CD8-positive, alpha-beta memory T cell (primary cell): ENCODE measurements around the gene SCAF11. TPM values are rescaled to one million over a fixed set of nuclear protein-coding genes. Genes with fewer than 3 reads are reported as not detected.
A peak's percentile ranks its signal among the peaks of the same experiment; 100 is the strongest.

Experiments
- CTCF ChIA-PET: fragments of 350-600 bp; sonication (Branson Sonifier 250); formaldehyde crosslinking; loops from one replicate; lab custom pipeline; 2021; ENCODE audit warnings: antibody characterized with exemption; lab: Charles Lee
- POLR2A ChIA-PET: fragments of 350-600 bp; sonication (Branson Sonifier 250); formaldehyde crosslinking; loops from one replicate; lab custom pipeline; 2021; ENCODE audit warnings: antibody characterized with exemption; lab: Charles Lee
- DNase-seq, 5 donors: peaks; one replicate each; pipeline versions ENCODE4 v3.0.0 to v3.0.0-alpha.2; 2020 to 2022; ENCODE audit warnings: mixed read lengths in 1 of 5
- H3K27ac ChIP-seq: one replicate; pipeline ENCODE4 v1.7.0; 2013; ENCODE audit warnings: low read depth, mild to moderate bottlenecking, low read length, moderate library complexity
- H3K27me3 ChIP-seq: 2 replicates; pipeline ENCODE4 v1.7.0; 2013; ENCODE audit warnings: low read length, mild to moderate bottlenecking; ENCODE audit not compliant: insufficient read depth, poor library complexity, severe bottlenecking
- H3K36me3 ChIP-seq: 2 replicates; pipeline ENCODE4 v1.7.0; 2013; ENCODE audit warnings: mild to moderate bottlenecking, low read length, moderate library complexity; ENCODE audit not compliant: insufficient read depth
- H3K4me1 ChIP-seq: 2 replicates; pipeline ENCODE4 v1.7.0; 2013; ENCODE audit warnings: mild to moderate bottlenecking, low read length, moderate library complexity; ENCODE audit not compliant: insufficient read depth
- H3K4me3 ChIP-seq: 2 replicates; pipeline ENCODE4 v1.7.0; 2013; ENCODE audit warnings: mild to moderate bottlenecking, low read length
- H3K9me3 ChIP-seq: 2 replicates; pipeline ENCODE4 v1.7.0; 2013; ENCODE audit warnings: mild to moderate bottlenecking, low read length
- H3K27ac Mint-ChIP-seq, 8 donors: one replicate each; pipeline ENCODE4 v1.8.0; 2020 to 2021; ENCODE audit warnings: mixed read lengths in 8 of 8, mild to moderate bottlenecking in 6 of 8, inconsistent platforms in 3 of 8, moderate library complexity in 3 of 8
- H3K27me3 Mint-ChIP-seq, 2 donors: one replicate each; pipeline ENCODE4 v1.8.0; 2020 to 2021; ENCODE audit warnings: mixed read lengths in 2 of 2, mild to moderate bottlenecking in 1 of 2, moderate library complexity in 1 of 2
- H3K36me3 Mint-ChIP-seq, 3 donors: one replicate each; pipeline ENCODE4 v1.8.0; 2020 to 2021; ENCODE audit warnings: mixed read lengths in 3 of 3, inconsistent platforms in 1 of 3, mild to moderate bottlenecking in 1 of 3
- H3K4me1 Mint-ChIP-seq, 3 donors: one replicate each; pipeline ENCODE4 v1.8.0; 2020 to 2021; ENCODE audit warnings: mixed read lengths in 3 of 3, inconsistent platforms in 1 of 3, mild to moderate bottlenecking in 1 of 3
- H3K4me3 Mint-ChIP-seq, 7 donors: one replicate each; pipeline ENCODE4 v1.8.0; 2020 to 2021; ENCODE audit warnings: mixed read lengths in 7 of 7, mild to moderate bottlenecking in 6 of 7, moderate library complexity in 4 of 7, inconsistent platforms in 2 of 7
- H3K9me3 Mint-ChIP-seq, 5 donors: one replicate each; pipeline ENCODE4 v1.8.0; 2020 to 2022; ENCODE audit warnings: mixed read lengths in 5 of 5, mild to moderate bottlenecking in 3 of 5, moderate library complexity in 2 of 5, inconsistent platforms in 1 of 5
- polyA plus RNA-seq: library from polyadenylated mRNA; unstranded; fragments of 300-500 nt; fragmentation: Illumina TruSeq; gene quantifications from one replicate; pipeline ENCODE4 v1.2.3, GENCODE V29; 2021
- total RNA-seq, 2 experiments: library from RNA; stranded (reverse); gene quantifications; one replicate each; pipeline ENCODE4 v1.2.3, GENCODE V29; 2021

Gene SCAF11
- total and polyA plus RNA-seq, 3 experiments from 2014 or later, result 114 to 125 (median 119) TPM

DNA sequence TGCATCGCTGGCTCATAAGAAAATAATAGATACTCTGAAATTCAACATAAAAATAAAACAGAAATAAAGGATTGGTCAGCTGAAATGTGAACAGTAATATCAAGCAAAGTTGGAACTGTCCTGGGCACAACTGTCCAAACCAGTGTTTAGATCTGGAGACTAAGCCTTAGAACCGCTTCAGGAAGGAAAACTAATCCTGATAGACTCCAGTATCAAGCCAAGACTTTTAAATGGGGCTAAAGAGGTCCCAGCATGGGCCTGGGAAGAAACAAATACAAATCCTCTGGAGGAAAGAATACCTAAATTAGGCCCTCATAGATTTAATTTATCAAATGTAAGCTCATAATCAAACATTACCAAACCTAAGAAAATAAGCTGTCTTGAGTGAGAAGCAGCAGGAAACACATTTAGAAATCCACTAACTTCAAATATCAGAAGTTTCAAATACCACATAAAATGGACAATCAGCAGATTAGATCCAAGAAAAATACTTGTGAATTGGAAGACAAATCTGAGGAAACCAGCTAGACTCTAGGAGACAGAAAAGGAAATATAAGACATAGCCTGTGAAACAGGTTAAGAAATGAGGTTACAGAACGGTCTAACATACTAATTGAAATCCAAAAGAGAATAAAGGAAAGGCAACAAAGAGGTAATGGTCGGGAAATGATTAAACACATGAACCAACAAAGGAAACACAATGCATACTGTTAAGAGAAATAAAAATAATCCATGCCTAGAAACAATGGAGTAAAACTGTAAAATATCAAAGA, 27.6 kb downstream of the SCAF11 start:
- DNase-seq, result no peak
- no peaks in the 10 kb centered on the region for H3K27me3 ChIP-seq
- H3K9me3 ChIP-seq, result no peaks in the 10 kb centered on the region
- Mint-ChIP-seq H3K9me3 (no peaks in the 10 kb centered on the region), H3K4me1 (peaks cover 48 to 91% (median 86%) of the 10 kb centered on the region in 3 donors), H3K27me3 (no peaks in the 10 kb centered on the region), H3K4me3 (peak overlapping the region in 2 of 7 donors; percentile 10 to 15), H3K27ac (peak overlapping the region in 3 of 8 donors; percentile 13 to 59 (median 22)), H3K36me3 (peaks cover 16 to 71% (median 26%) of the 10 kb centered on the region in 3 donors)
- peaks cover 13% of the 10 kb centered on the region for H3K36me3 ChIP-seq
- H3K4me3 ChIP-seq, result no peak overlapping the region
- ChIA-PET POLR2A (no interaction called here), CTCF (no interaction called here)
- no peak overlapping the region for H3K27ac ChIP-seq
- H3K4me1 ChIP-seq, result peaks cover 3% of the 10 kb centered on the region

DNA sequence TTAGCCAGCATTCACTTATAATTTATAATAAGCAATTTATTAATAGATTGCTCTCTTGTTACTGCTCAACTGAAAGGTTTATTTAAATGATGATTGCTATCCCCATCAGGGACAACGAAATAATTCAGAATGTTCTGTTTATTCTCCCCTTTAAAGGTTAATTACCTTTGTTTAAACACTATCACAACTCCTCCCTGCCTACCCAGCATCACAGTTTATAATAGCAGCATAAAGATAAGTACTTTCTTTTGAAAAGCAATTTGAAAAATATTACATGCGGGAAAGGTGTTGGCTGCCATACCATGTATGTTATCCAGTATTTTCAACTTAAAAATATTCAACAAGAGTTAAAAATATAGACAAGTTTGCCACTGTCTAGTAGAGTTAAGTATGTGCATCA, 30.6 kb downstream of the SCAF11 start:
- Mint-ChIP-seq H3K36me3 (peaks cover 16 to 74% (median 25%) of the 10 kb centered on the region in 3 donors), H3K4me3 (no peak overlapping the region), H3K27ac (peak overlapping the region in 1 of 8 donors; percentile 32), H3K9me3 (no peaks in the 10 kb centered on the region), H3K27me3 (no peaks in the 10 kb centered on the region), H3K4me1 (peaks cover 28 to 76% (median 68%) of the 10 kb centered on the region in 3 donors)
- H3K27ac ChIP-seq, result no peak overlapping the region
- DNase-seq, result no peak
- no peaks in the 10 kb centered on the region for H3K4me1 ChIP-seq
- CTCF ChIA-PET, result no interaction called here
- no peak overlapping the region for H3K4me3 ChIP-seq
- POLR2A ChIA-PET, result no interaction called here
- no peaks in the 10 kb centered on the region for H3K27me3 ChIP-seq
- no peaks in the 10 kb centered on the region for H3K9me3 ChIP-seq
- H3K36me3 ChIP-seq, result peaks cover 13% of the 10 kb centered on the region

DNA sequence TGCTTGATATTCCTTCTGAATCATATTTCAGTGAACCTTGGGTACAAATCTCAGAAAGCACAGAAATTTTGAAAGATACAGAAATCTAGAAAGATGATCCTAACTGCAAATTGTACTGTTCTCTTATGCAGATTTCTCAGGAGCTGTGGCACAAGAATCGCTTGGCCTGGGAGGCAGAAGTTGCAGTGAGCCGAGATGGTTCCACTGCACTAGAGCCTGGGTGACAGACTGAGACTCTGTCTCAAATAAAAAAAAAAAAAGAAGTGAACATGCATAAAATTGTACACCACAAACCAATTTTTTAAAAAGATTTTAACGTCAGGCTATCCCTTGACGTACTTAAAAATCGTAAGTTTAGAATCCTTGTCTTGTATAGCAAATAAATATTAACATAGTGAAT, 31.3 kb downstream of the SCAF11 start:
- no peaks in the 10 kb centered on the region for H3K27me3 Mint-ChIP-seq
- Histone ChIP-seq H3K27me3 (no peaks in the 10 kb centered on the region), H3K27ac (no peak overlapping the region), H3K4me1 (no peaks in the 10 kb centered on the region), H3K9me3 (no peaks in the 10 kb centered on the region), H3K4me3 (no peak overlapping the region), H3K36me3 (peaks cover 13% of the 10 kb centered on the region)
- no peak overlapping the region for H3K4me3 Mint-ChIP-seq
- ChIA-PET CTCF (interaction anchor here (1.0 kb wide), 1 partner anchor 23 kb away, joined by 3 read pairs; no protein-coding TSS in a partner anchor), POLR2A (no interaction called here)
- no peak overlapping the region for H3K27ac Mint-ChIP-seq
- peaks cover 27 to 71% (median 61%) of the 10 kb centered on the region in 3 donors for H3K4me1 Mint-ChIP-seq
- H3K9me3 Mint-ChIP-seq, result no peaks in the 10 kb centered on the region
- no peak for DNase-seq
- H3K36me3 Mint-ChIP-seq, result peaks cover 14 to 74% (median 23%) of the 10 kb centered on the region in 3 donors

DNA sequence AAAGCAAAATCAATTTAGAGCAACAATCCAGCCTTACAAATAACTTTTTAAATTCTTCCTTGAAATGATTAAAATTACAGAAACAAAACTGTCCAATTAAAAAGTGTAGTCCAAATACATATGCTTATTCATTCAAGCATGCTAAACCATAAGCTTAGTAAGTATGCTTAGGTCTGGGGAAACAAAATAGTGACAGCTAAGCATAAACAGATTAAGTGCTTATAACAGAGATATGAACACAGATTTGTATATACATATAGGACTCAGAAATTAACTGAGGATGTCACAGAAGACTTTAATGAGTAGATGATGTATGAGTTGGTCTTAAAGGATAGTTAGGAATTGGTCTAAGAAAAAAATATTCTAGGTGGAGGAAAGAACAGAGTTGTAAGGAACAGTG, 41.8 kb downstream of the SCAF11 start:
- H3K36me3 Mint-ChIP-seq, result peaks cover 0 to 70% (median 25%) of the 10 kb centered on the region in 3 donors
- CTCF ChIA-PET, result no interaction called here

DNA sequence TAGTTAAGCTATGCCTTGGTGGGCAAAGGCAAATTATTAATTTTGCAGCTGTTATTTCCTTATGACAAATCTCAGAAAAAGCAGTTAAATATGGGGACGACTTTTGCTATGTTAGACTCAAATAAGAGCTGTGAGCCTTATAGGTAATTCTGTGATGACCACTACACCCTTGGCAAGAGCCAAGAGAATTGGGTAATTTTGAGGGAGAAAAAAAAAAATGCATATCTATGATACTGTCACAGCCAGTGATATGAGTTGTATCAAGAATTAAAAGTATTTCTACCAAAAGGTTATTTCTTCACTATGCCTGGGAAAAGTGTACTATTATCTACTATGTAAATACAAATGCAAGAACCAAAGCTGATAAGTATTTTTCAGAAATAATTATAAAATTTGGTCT, 43.9 kb downstream of the SCAF11 start:
- H3K27me3 Mint-ChIP-seq, result no peaks in the 10 kb centered on the region
- no peak overlapping the region for H3K4me3 Mint-ChIP-seq
- H3K4me1 ChIP-seq, result no peaks in the 10 kb centered on the region
- POLR2A ChIA-PET, result no interaction called here
- no peaks in the 10 kb centered on the region for H3K27me3 ChIP-seq
- H3K9me3 ChIP-seq, result no peaks in the 10 kb centered on the region
- peaks cover 14 to 81% (median 33%) of the 10 kb centered on the region in 3 donors for H3K36me3 Mint-ChIP-seq
- no peak for DNase-seq
- H3K9me3 Mint-ChIP-seq, result no peaks in the 10 kb centered on the region
- peak overlapping the region in 2 of 8 donors; percentile 36 to 59 for H3K27ac Mint-ChIP-seq
- H3K36me3 ChIP-seq, result peaks cover 21% of the 10 kb centered on the region
- H3K4me1 Mint-ChIP-seq, result peaks cover 15 to 49% (median 17%) of the 10 kb centered on the region in 3 donors
- no peak overlapping the region for H3K4me3 ChIP-seq
- no peak overlapping the region for H3K27ac ChIP-seq
- CTCF ChIA-PET, result no interaction called here

More for the DNA sequence above, 41.8 kb downstream of the SCAF11 start:
- DNase-seq, result no peak
- H3K4me3 Mint-ChIP-seq, result no peak overlapping the region
- Histone ChIP-seq H3K9me3 (no peaks in the 10 kb centered on the region), H3K27ac (no peak overlapping the region), H3K36me3 (peaks cover 21% of the 10 kb centered on the region), H3K4me3 (no peak overlapping the region), H3K4me1 (no peaks in the 10 kb centered on the region), H3K27me3 (no peaks in the 10 kb centered on the region)
- peak overlapping the region in 2 of 8 donors; percentile 2 to 9 for H3K27ac Mint-ChIP-seq
- no peaks in the 10 kb centered on the region for H3K27me3 Mint-ChIP-seq
- POLR2A ChIA-PET, result no interaction called here
- peaks cover 7 to 39% (median 12%) of the 10 kb centered on the region in 3 donors for H3K4me1 Mint-ChIP-seq
- H3K9me3 Mint-ChIP-seq, result no peaks in the 10 kb centered on the region

DNA sequence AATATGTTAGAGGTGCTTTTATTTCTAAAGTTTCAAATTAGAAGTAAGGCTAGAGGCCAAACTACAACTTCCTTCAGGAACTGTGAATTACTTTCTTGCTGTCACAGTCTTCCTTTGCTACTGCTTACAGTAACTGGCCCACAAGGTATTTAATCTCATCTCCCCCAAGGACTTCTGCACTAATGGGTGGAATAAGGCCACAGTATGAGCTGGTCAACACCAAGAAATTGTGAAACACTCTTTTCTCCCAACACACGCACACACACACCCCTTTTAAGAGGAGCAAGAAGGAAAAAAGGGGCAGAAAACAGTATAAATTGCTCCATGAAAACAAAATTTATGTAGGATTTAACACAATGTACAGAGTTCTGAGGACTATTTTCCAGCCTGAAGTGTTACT, 45.6 kb downstream of the SCAF11 start:
- Histone ChIP-seq H3K4me3 (no peak overlapping the region), H3K36me3 (peaks cover 21% of the 10 kb centered on the region), H3K27ac (no peak overlapping the region), H3K4me1 (no peaks in the 10 kb centered on the region), H3K27me3 (no peaks in the 10 kb centered on the region), H3K9me3 (no peaks in the 10 kb centered on the region)
- no peak for DNase-seq
- Mint-ChIP-seq H3K4me3 (no peak overlapping the region), H3K27me3 (no peaks in the 10 kb centered on the region), H3K27ac (peak overlapping the region in 2 of 8 donors; percentile 17 to 78), H3K36me3 (peaks cover 15 to 88% (median 31%) of the 10 kb centered on the region in 3 donors), H3K4me1 (peaks cover 15 to 57% (median 28%) of the 10 kb centered on the region in 3 donors), H3K9me3 (no peaks in the 10 kb centered on the region)
- ChIA-PET POLR2A (no interaction called here), CTCF (no interaction called here)

DNA sequence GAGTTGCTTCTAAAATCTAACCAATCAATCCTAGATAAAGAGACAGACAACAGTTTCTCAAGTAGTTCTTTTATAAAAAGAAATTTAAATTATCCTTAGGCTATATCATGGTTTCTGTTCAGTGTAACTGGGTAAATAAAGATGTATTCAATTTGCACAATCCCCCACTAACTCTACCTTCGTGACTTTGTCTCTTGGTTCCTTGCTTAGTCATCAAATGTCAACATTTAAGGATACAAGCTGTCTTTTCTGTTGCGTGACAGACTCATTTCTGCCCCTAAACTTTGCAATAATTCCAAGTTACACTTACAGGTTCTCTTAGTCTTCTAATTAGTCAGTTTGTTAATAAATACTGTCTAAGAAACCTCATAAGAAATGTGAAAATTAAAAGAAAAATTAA, 50.6 kb downstream of the SCAF11 start:
- POLR2A ChIA-PET, result no interaction called here
- Histone ChIP-seq H3K9me3 (no peaks in the 10 kb centered on the region), H3K27me3 (no peaks in the 10 kb centered on the region), H3K36me3 (peaks cover 6% of the 10 kb centered on the region), H3K4me3 (no peak overlapping the region), H3K4me1 (no peaks in the 10 kb centered on the region), H3K27ac (no peak overlapping the region)
- H3K27me3 Mint-ChIP-seq, result no peaks in the 10 kb centered on the region
- DNase-seq, result no peak
- no peaks in the 10 kb centered on the region for H3K9me3 Mint-ChIP-seq
- peaks cover 15 to 73% (median 28%) of the 10 kb centered on the region in 3 donors for H3K36me3 Mint-ChIP-seq
- no peak overlapping the region for H3K4me3 Mint-ChIP-seq
- peak overlapping the region in 2 of 8 donors; percentile 16 to 54 for H3K27ac Mint-ChIP-seq
- peaks cover 21 to 57% (median 53%) of the 10 kb centered on the region in 3 donors for H3K4me1 Mint-ChIP-seq
- CTCF ChIA-PET, result no interaction called here

DNA sequence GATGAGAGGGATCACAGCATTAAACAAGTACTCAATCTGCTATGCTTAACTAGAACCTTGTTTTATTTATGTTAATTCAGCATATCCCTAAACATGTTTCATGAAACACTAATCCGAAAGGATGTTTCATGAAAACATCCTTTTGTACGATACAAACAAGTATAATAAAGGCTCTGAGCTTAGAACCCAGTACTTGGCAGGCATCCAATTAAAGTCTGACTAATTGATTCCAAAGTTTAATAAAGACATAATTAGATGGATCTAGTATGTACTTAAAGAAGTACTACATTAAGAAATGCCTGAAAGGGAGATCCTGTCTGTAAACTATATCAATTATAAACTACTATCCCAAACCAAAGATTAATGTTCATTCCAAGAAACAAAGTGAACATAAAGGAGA, 51.8 kb downstream of the SCAF11 start:
- H3K27me3 ChIP-seq, result no peaks in the 10 kb centered on the region
- H3K36me3 ChIP-seq, result peaks cover 7% of the 10 kb centered on the region
- Mint-ChIP-seq H3K36me3 (peaks cover 15 to 71% (median 22%) of the 10 kb centered on the region in 3 donors), H3K27me3 (no peaks in the 10 kb centered on the region), H3K4me3 (no peak overlapping the region), H3K9me3 (no peaks in the 10 kb centered on the region), H3K4me1 (peaks cover 21 to 50% (median 46%) of the 10 kb centered on the region in 3 donors), H3K27ac (peak overlapping the region in 1 of 8 donors; percentile 68)
- no peaks in the 10 kb centered on the region for H3K4me1 ChIP-seq
- POLR2A ChIA-PET, result no interaction called here
- H3K27ac ChIP-seq, result no peak overlapping the region
- H3K4me3 ChIP-seq, result no peak overlapping the region
- DNase-seq, result no peak
- no peaks in the 10 kb centered on the region for H3K9me3 ChIP-seq
- CTCF ChIA-PET, result no interaction called here
